ENCODE measurements around the gene ITGA3. TPM values are rescaled to one million over a fixed set of nuclear protein-coding genes. Genes with fewer than 3 reads are reported as not detected.

The ITGA3 gene
- total RNA-seq, 2 donors from 2014 or later: 16.6 to 21.7 TPM

- no peak for DNase-seq
- Histone ChIP-seq H3K9ac (ENCODE audit: extremely low read depth, low read length, poor library complexity, severe bottlenecking) (no peak overlapping the region), H3K9me3 (ENCODE audit: control insufficient read depth, low read length) (peaks cover 9% of the 10 kb centered on the region), H3K4me3 (ENCODE audit: low read length) (no peak overlapping the region), H3K27me3 (ENCODE audit: control insufficient read depth, insufficient read depth, low read length, poor library complexity, severe bottlenecking) (peaks cover 83% of the 10 kb centered on the region), H3K27ac (ENCODE audit: low read depth, low read length) (no peak overlapping the region), H3K4me1 (ENCODE audit: control insufficient read depth, insufficient read depth, low read length) (peaks cover 5% of the 10 kb centered on the region), H3K36me3 (ENCODE audit: control insufficient read depth, insufficient read depth, low read length) (peaks cover 6% of the 10 kb centered on the region)
- peaks cover 6% of the 10 kb centered on the region for H3K4me1 Mint-ChIP-seq
- H3K4me3 Mint-ChIP-seq: no peak overlapping the region
- 85% methylated on average over 4 of the region's 6 CpGs; no CpG with 5 or more reads in 1 of the 2 experiments for WGBS, 2 experiments (ENCODE audit: insufficient coverage in 1 of 2, insufficient read length in 1 of 2)
- TF ChIP-seq CTCF (conservative IDR thresholded peaks at IDR 0.05): no peak
- peaks cover 91% of the 10 kb centered on the region for H3K27me3 Mint-ChIP-seq (ENCODE audit: insufficient read depth)
- no peak overlapping the region for H3K27ac Mint-ChIP-seq
- H3K36me3 Mint-ChIP-seq (ENCODE audit: low read depth): peaks cover 19% of the 10 kb centered on the region
- H3K9me3 Mint-ChIP-seq: peaks cover 4% of the 10 kb centered on the region
These were observed 15.8 kb downstream of the ITGA3 start for GRCh38 chr17:50071692-50072091.

- Mint-ChIP-seq H3K9me3 (peaks cover 4% of the 10 kb centered on the region), H3K27me3 (ENCODE audit: insufficient read depth) (peaks cover 93% of the 10 kb centered on the region), H3K27ac (no peak overlapping the region), H3K4me3 (no peak overlapping the region), H3K4me1 (peaks cover 6% of the 10 kb centered on the region), H3K36me3 (ENCODE audit: low read depth) (peaks cover 19% of the 10 kb centered on the region)
- Histone ChIP-seq H3K36me3 (ENCODE audit: control insufficient read depth, insufficient read depth, low read length) (peaks cover 6% of the 10 kb centered on the region), H3K4me3 (ENCODE audit: low read length) (no peak overlapping the region), H3K9ac (ENCODE audit: extremely low read depth, low read length, poor library complexity, severe bottlenecking) (no peak overlapping the region), H3K27me3 (ENCODE audit: control insufficient read depth, insufficient read depth, low read length, poor library complexity, severe bottlenecking) (peaks cover 83% of the 10 kb centered on the region), H3K9me3 (ENCODE audit: control insufficient read depth, low read length) (peaks cover 9% of the 10 kb centered on the region), H3K4me1 (ENCODE audit: control insufficient read depth, insufficient read depth, low read length) (peaks cover 5% of the 10 kb centered on the region), H3K27ac (ENCODE audit: low read depth, low read length) (no peak overlapping the region)
- DNase-seq: no peak
- WGBS, 2 experiments (ENCODE audit: insufficient coverage in 1 of 2, insufficient read length in 1 of 2): 91 to 100% methylated on average over 1 to 3 of the region's 3 CpGs
- TF ChIP-seq CTCF (conservative IDR thresholded peaks at IDR 0.05): no peak
These were observed 16.2 kb downstream of the ITGA3 start for GRCh38 chr17:50072130-50072529.

- WGBS, 2 experiments (ENCODE audit: insufficient coverage in 1 of 2, insufficient read length in 1 of 2): 87 to 100% methylated on average over 1 of the region's 1 CpG
- H3K27ac ChIP-seq (ENCODE audit: low read depth, low read length): no peak overlapping the region
These were observed 17.0 kb downstream of the ITGA3 start for GRCh38 chr17:50072925-50073324.

More at GRCh38 chr17:50072925-50073324, 17.0 kb downstream of the ITGA3 start:
- Histone ChIP-seq H3K4me1 (ENCODE audit: control insufficient read depth, insufficient read depth, low read length) (peaks cover 5% of the 10 kb centered on the region), H3K36me3 (ENCODE audit: control insufficient read depth, insufficient read depth, low read length) (peaks cover 6% of the 10 kb centered on the region), H3K27me3 (ENCODE audit: control insufficient read depth, insufficient read depth, low read length, poor library complexity, severe bottlenecking) (peaks cover 83% of the 10 kb centered on the region), H3K9me3 (ENCODE audit: control insufficient read depth, low read length) (peaks cover 9% of the 10 kb centered on the region), H3K9ac (ENCODE audit: extremely low read depth, low read length, poor library complexity, severe bottlenecking) (no peak overlapping the region), H3K4me3 (ENCODE audit: low read length) (no peak overlapping the region)
- peaks cover 6% of the 10 kb centered on the region for H3K4me1 Mint-ChIP-seq
- no peak overlapping the region for H3K27ac Mint-ChIP-seq
- DNase-seq: no peak
- peaks cover 26% of the 10 kb centered on the region for H3K36me3 Mint-ChIP-seq (ENCODE audit: low read depth)
- H3K27me3 Mint-ChIP-seq (ENCODE audit: insufficient read depth): peaks cover 94% of the 10 kb centered on the region
- no peak for TF ChIP-seq CTCF (conservative IDR thresholded peaks at IDR 0.05)
- H3K9me3 Mint-ChIP-seq: peaks cover 4% of the 10 kb centered on the region
- H3K4me3 Mint-ChIP-seq: no peak overlapping the region

Data from endodermal cell (in vitro differentiated cells).